Esophagus muscularis mucosa (tissue), 4 donors: ENCODE results near the gene SOX5.

ENCODE experiments used
- CTCF ChIP-seq, 3 experiments: fragments of 200-600 bp in 2 of 3; fragments of 450-650 bp in 1 of 3; sonication (generic) in 2 of 3; IDR thresholded peaks; one replicate each; pipeline ENCODE4 v1.5.1; 2017 to 2019; ENCODE audit warnings: antibody characterized with exemption in 3 of 3, mild to moderate bottlenecking in 2 of 3, moderate library complexity in 1 of 3
- EP300 ChIP-seq: sonication (generic); formaldehyde crosslinking; IDR thresholded peaks from one replicate; pipeline ENCODE4 v1.6.1; 2017; ENCODE audit warnings: antibody characterized with exemption
- POLR2A ChIP-seq: fragments of 450-650 bp; IDR thresholded peaks from one replicate; pipeline ENCODE4 v1.6.1; 2017; ENCODE audit warnings: antibody characterized with exemption, moderate library complexity, mild to moderate bottlenecking, low read depth
- POLR2AphosphoS5 ChIP-seq, 2 donors: sonication (generic); formaldehyde crosslinking; IDR thresholded peaks; one replicate each; pipeline ENCODE4 v1.6.1; 2017; ENCODE audit warnings: antibody characterized with exemption in 2 of 2

- TF ChIP-seq CTCF (IDR thresholded peaks at IDR 0.05) (no peak), EP300 (no peak), POLR2A (no peak), POLR2AphosphoS5 (IDR thresholded peaks at IDR 0.05) (no peak)
These were observed 139.1 kb downstream of the SOX5 start for GRCh38 chr12:23810329-23810902.
